ENCODE measurements around the gene FBXO28.
A peak's percentile ranks its signal among the peaks of the same experiment; 100 is the strongest.

FBXO28 gene

GRCh38 chr1:224095867-224096266 lies 18.0 kb upstream of the FBXO28 start:
- Histone ChIP-seq H3K4me1 (ENCODE audit: insufficient read depth, low read length) (no peaks in the 10 kb centered on the region), H3K36me3 (ENCODE audit: insufficient read depth, low read length) (no peaks in the 10 kb centered on the region), H3K9ac (ENCODE audit: low read depth, low read length) (no peak overlapping the region), H3K27me3 (ENCODE audit: insufficient read depth, low read length) (no peaks in the 10 kb centered on the region), H3K9me3 (ENCODE audit: insufficient read depth, low read depth, low read length) (no peaks in the 10 kb centered on the region), H3K4me3 (ENCODE audit: low read length) (no peak overlapping the region), H3K27ac (ENCODE audit: low read depth, low read length) (no peak overlapping the region)
- WGBS = 94% methylated on average over 1 of the region's 1 CpG

- H3K27me3 ChIP-seq (ENCODE audit: insufficient read depth, low read length) = no peaks in the 10 kb centered on the region
- H3K4me3 ChIP-seq (ENCODE audit: low read length) = no peak overlapping the region
- H3K9ac ChIP-seq (ENCODE audit: low read depth, low read length) = no peak overlapping the region
- H3K27ac ChIP-seq (ENCODE audit: low read depth, low read length) = no peak overlapping the region
- H3K9me3 ChIP-seq (ENCODE audit: insufficient read depth, low read depth, low read length) = no peaks in the 10 kb centered on the region
- no peaks in the 10 kb centered on the region for H3K36me3 ChIP-seq (ENCODE audit: insufficient read depth, low read length)
- no peaks in the 10 kb centered on the region for H3K4me1 ChIP-seq (ENCODE audit: insufficient read depth, low read length)
- WGBS = 92% methylated on average over 1 of the region's 1 CpG
Observed at GRCh38 chr1:224096773-224097172, 17.1 kb upstream of the FBXO28 start.

DNA sequence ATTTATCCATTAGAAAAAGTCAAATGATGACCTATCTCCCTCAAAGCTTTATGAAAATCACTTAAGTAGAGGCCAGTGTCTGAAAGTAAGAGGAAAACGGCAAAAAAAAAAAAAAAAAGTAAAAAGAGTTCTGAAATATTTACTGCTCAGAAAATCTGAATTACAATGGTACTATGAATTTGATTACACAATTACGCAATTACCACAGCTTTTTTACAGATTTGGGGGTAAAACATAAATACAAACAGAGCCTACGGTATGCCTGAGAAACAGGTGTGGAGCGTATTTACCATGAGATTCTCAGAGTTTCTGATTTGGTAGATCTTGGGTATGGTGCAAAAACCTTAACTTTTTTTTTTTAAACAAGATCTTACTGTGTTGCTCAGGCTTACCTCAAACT lies 15.9 kb upstream of the FBXO28 start:
- Histone ChIP-seq H3K4me1 (ENCODE audit: insufficient read depth, low read length) (no peaks in the 10 kb centered on the region), H3K9me3 (ENCODE audit: insufficient read depth, low read depth, low read length) (no peaks in the 10 kb centered on the region), H3K9ac (ENCODE audit: low read depth, low read length) (no peak overlapping the region), H3K27ac (ENCODE audit: low read depth, low read length) (no peak overlapping the region), H3K4me3 (ENCODE audit: low read length) (no peak overlapping the region), H3K27me3 (ENCODE audit: insufficient read depth, low read length) (no peaks in the 10 kb centered on the region), H3K36me3 (ENCODE audit: insufficient read depth, low read length) (no peaks in the 10 kb centered on the region)
- WGBS = 95% methylated on average over 3 of the region's 4 CpGs

DNA sequence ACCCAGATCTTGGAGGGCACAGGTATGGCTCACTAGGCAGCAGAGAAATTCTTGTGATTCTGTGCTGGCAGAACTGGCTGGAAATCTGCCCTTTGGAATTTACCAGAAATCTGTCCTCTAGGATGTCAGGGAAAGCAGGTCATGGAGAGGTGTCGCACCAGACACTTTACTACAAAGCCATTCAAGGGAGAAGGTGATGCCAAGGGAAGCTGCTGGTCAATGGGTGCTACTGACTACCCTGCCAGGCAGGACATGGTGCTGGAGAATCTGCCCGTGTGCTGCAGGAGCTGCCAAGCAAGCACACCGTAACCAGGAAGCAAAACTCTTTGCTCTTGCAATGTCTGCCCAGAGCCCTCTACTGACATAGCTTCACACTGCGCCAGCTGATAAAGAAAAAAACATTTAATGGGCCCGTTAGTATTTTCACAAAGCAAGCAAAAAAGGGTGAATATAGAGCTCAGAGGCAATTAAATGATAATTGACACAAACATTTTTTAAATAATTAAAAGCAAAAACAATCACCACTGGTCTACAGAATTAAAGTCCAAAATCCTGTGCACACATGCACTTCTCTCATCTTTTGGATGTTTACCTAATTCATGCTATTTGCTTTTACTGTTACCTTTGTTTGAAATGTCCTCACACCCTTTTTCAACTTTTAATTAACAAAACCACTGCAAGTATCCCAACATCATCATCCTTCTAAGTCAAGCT lies 7.2 kb upstream of the FBXO28 start:
- no peak overlapping the region for H3K9ac ChIP-seq (ENCODE audit: low read depth, low read length)

GRCh38 chr1:224107282-224107625 lies 6.7 kb upstream of the FBXO28 start:
- Histone ChIP-seq H3K27ac (ENCODE audit: low read depth, low read length) (no peak overlapping the region), H3K9ac (ENCODE audit: low read depth, low read length) (no peak overlapping the region), H3K27me3 (ENCODE audit: insufficient read depth, low read length) (no peaks in the 10 kb centered on the region), H3K4me3 (ENCODE audit: low read length) (no peak overlapping the region), H3K4me1 (ENCODE audit: insufficient read depth, low read length) (peaks cover 3% of the 10 kb centered on the region; the same call in 1 of the 2 replicates), H3K9me3 (ENCODE audit: insufficient read depth, low read depth, low read length) (no peaks in the 10 kb centered on the region), H3K36me3 (ENCODE audit: insufficient read depth, low read length) (no peaks in the 10 kb centered on the region)

More for the DNA sequence above, 7.2 kb upstream of the FBXO28 start:
- WGBS = 48% methylated on average over 4 of the region's 5 CpGs
- Histone ChIP-seq H3K27me3 (ENCODE audit: insufficient read depth, low read length) (no peaks in the 10 kb centered on the region), H3K4me1 (ENCODE audit: insufficient read depth, low read length) (peaks cover 3% of the 10 kb centered on the region; the same call in 1 of the 2 replicates), H3K27ac (ENCODE audit: low read depth, low read length) (no peak overlapping the region), H3K9me3 (ENCODE audit: insufficient read depth, low read depth, low read length) (no peaks in the 10 kb centered on the region), H3K36me3 (ENCODE audit: insufficient read depth, low read length) (no peaks in the 10 kb centered on the region), H3K4me3 (ENCODE audit: low read length) (no peak overlapping the region)

DNA sequence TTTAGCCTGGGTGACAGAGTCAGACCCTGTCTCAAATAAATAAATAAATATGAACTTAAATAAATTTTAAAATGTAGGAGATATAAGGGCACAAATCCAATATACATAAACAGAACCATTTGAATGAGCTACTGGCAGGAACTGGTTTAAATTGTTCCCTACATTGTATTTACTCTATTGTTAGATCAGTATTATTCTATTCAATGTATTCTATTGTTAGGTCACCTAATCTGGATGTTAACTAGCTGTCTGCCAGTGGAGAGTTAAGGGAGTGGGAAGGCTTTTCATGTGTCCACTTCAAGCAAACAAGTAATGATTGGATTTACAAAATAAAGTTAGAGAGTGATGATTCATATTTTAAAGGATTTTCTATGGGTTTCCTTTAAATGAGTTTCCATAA lies 4.9 kb upstream of the FBXO28 start:
- Histone ChIP-seq H3K36me3 (ENCODE audit: insufficient read depth, low read length) (no peaks in the 10 kb centered on the region), H3K4me3 (ENCODE audit: low read length) (no peak overlapping the region), H3K27me3 (ENCODE audit: insufficient read depth, low read length) (no peaks in the 10 kb centered on the region), H3K27ac (ENCODE audit: low read depth, low read length) (no peak overlapping the region), H3K4me1 (ENCODE audit: insufficient read depth, low read length) (peaks cover 8% of the 10 kb centered on the region; the same call in 1 of the 2 replicates), H3K9ac (ENCODE audit: low read depth, low read length) (no peak overlapping the region), H3K9me3 (ENCODE audit: insufficient read depth, low read depth, low read length) (no peaks in the 10 kb centered on the region)

GRCh38 chr1:224109981-224110380 lies 3.9 kb upstream of the FBXO28 start:
- Histone ChIP-seq H3K4me1 (ENCODE audit: insufficient read depth, low read length) (peaks cover 8% of the 10 kb centered on the region; the same call in 1 of the 2 replicates), H3K36me3 (ENCODE audit: insufficient read depth, low read length) (no peaks in the 10 kb centered on the region), H3K4me3 (ENCODE audit: low read length) (no peak overlapping the region), H3K27ac (ENCODE audit: low read depth, low read length) (no peak overlapping the region), H3K27me3 (ENCODE audit: insufficient read depth, low read length) (no peaks in the 10 kb centered on the region), H3K9ac (ENCODE audit: low read depth, low read length) (no peak overlapping the region), H3K9me3 (ENCODE audit: insufficient read depth, low read depth, low read length) (no peaks in the 10 kb centered on the region)
- WGBS = 93% methylated on average over 1 of the region's 1 CpG

- no peak overlapping the region for H3K27ac ChIP-seq (ENCODE audit: low read depth, low read length)
- no peak overlapping the region for H3K4me3 ChIP-seq (ENCODE audit: low read length)
- 81% methylated on average over 8 of the region's 10 CpGs for WGBS
- H3K9ac ChIP-seq (ENCODE audit: low read depth, low read length) = no peak overlapping the region
- peaks cover 13% of the 10 kb centered on the region for H3K4me1 ChIP-seq (ENCODE audit: insufficient read depth, low read length)
- no peaks in the 10 kb centered on the region; the same call in 1 of the 2 replicates for H3K36me3 ChIP-seq (ENCODE audit: insufficient read depth, low read length)
- H3K27me3 ChIP-seq (ENCODE audit: insufficient read depth, low read length) = no peaks in the 10 kb centered on the region
- no peaks in the 10 kb centered on the region for H3K9me3 ChIP-seq (ENCODE audit: insufficient read depth, low read depth, low read length)
Observed at GRCh38 chr1:224113005-224113404, 906 bp upstream of the FBXO28 start.

DNA sequence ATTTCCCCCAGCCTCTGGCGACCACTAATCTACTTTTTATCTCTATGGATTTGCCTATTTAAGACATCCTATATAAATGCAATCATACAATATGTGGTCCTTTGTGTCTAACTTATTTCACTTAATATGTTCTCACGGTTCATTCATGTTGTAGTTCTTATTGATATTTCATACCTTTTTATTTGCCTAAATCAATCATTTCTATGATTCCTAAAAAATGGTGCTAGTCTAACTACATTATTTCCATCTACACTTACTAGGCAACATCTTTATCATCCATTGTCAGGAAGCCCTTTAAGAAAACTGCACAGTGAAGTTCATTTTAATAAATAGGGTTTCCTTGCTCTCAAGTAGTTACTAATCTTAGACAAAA lies 380 bp upstream of the FBXO28 start:
- Histone ChIP-seq H3K4me1 (ENCODE audit: insufficient read depth, low read length) (peaks cover 13% of the 10 kb centered on the region), H3K9ac (ENCODE audit: low read depth, low read length) (no peak overlapping the region; the same call in 1 of the 2 replicates), H3K36me3 (ENCODE audit: insufficient read depth, low read length) (peaks cover 3% of the 10 kb centered on the region), H3K27ac (ENCODE audit: low read depth, low read length) (0 out of 2 replicates have a peak overlapping the region, but pooled peaks have one; percentile 8), H3K4me3 (ENCODE audit: low read length) (peak overlapping the region; percentile 92), H3K9me3 (ENCODE audit: insufficient read depth, low read depth, low read length) (no peaks in the 10 kb centered on the region), H3K27me3 (ENCODE audit: insufficient read depth, low read length) (no peaks in the 10 kb centered on the region)
- WGBS = 94% methylated on average over 2 of the region's 2 CpGs

- no peaks in the 10 kb centered on the region for H3K27me3 ChIP-seq (ENCODE audit: insufficient read depth, low read length)
- WGBS = 1% methylated on average over 10 of the region's 11 CpGs
- H3K4me1 ChIP-seq (ENCODE audit: insufficient read depth, low read length) = peaks cover 13% of the 10 kb centered on the region
- peak overlapping the region; percentile 87 for H3K9ac ChIP-seq (ENCODE audit: low read depth, low read length)
- H3K9me3 ChIP-seq (ENCODE audit: insufficient read depth, low read depth, low read length) = no peaks in the 10 kb centered on the region
- peak overlapping the region; percentile 92 for H3K4me3 ChIP-seq (ENCODE audit: low read length)
- H3K36me3 ChIP-seq (ENCODE audit: insufficient read depth, low read length) = peaks cover 11% of the 10 kb centered on the region
- H3K27ac ChIP-seq (ENCODE audit: low read depth, low read length) = peak overlapping the region; percentile 86
Observed at GRCh38 chr1:224114787-224115175, 870 bp downstream of the FBXO28 start.

DNA sequence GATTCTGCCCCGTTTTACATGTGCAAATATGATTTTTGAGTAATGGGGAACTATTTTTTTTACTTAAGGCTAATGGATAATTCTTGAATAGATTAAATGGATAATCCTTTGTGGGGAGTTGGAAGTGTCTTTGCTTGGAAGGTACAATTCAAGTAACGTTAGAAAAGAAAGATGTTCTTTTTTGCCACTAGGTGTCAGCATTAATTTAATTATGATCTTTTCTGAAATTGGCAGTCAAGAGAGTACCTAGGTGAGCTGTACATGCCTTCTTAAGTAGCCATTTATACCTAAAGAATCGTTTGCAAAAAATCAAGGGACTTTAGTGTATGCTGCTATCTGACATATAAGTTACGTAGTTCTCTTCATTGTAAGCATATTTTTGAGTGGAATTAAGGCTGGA lies 2.2 kb downstream of the FBXO28 start:
- peak overlapping the region; percentile 92 for H3K4me3 ChIP-seq (ENCODE audit: low read length)
- H3K36me3 ChIP-seq (ENCODE audit: insufficient read depth, low read length) = peaks cover 16% of the 10 kb centered on the region
- 49% methylated on average over 4 of the region's 4 CpGs for WGBS
- H3K27ac ChIP-seq (ENCODE audit: low read depth, low read length) = no peak overlapping the region
- H3K9ac ChIP-seq (ENCODE audit: low read depth, low read length) = no peak overlapping the region
- no peaks in the 10 kb centered on the region for H3K27me3 ChIP-seq (ENCODE audit: insufficient read depth, low read length)
- H3K4me1 ChIP-seq (ENCODE audit: insufficient read depth, low read length) = peaks cover 13% of the 10 kb centered on the region
- H3K9me3 ChIP-seq (ENCODE audit: insufficient read depth, low read depth, low read length) = no peaks in the 10 kb centered on the region

GRCh38 chr1:224118688-224119087 lies 4.8 kb downstream of the FBXO28 start:
- WGBS = 95% methylated on average over 1 of the region's 1 CpG
- H3K27ac ChIP-seq (ENCODE audit: low read depth, low read length) = no peak overlapping the region
- no peak overlapping the region for H3K9ac ChIP-seq (ENCODE audit: low read depth, low read length)
- no peaks in the 10 kb centered on the region for H3K9me3 ChIP-seq (ENCODE audit: insufficient read depth, low read depth, low read length)
- H3K27me3 ChIP-seq (ENCODE audit: insufficient read depth, low read length) = no peaks in the 10 kb centered on the region
- peaks cover 9% of the 10 kb centered on the region for H3K4me1 ChIP-seq (ENCODE audit: insufficient read depth, low read length)
- peaks cover 24% of the 10 kb centered on the region for H3K36me3 ChIP-seq (ENCODE audit: insufficient read depth, low read length)
- H3K4me3 ChIP-seq (ENCODE audit: low read length) = no peak overlapping the region
